Stimulated activated CD8-positive, alpha-beta memory T cell treated with anti-CD3 and anti-CD28 coated beads, Interleukin-2, amount 100 ng/mL, for 1 hour (primary cell): Measurements from ENCODE around the gene LRRC17.
"Not testable (repeated sequence)": the region's sequence is repeated elsewhere in the genome, so short reads cannot be mapped to it uniquely, and the experiment has no call there.

Source experiments
- DNase-seq, 2 donors: peaks; one replicate each; pipeline ENCODE4 v3.0.0-alpha.2; 2020; ENCODE audit warnings: low read depth in 2 of 2

The LRRC17 gene

GRCh38 chr7:102897211-102897631 lies 15.6 kb upstream of the LRRC17 start:
- no peak for DNase-seq

GRCh38 chr7:102897856-102898531 lies 14.8 kb upstream of the LRRC17 start:
- DNase-seq = no peak

- DNase-seq = no peak
These were observed 14.3 kb upstream of the LRRC17 start for GRCh38 chr7:102898532-102898859.

- DNase-seq = not testable (repeated sequence)
These were observed 10.7 kb upstream of the LRRC17 start for GRCh38 chr7:102902052-102902451.

- DNase-seq = not testable (repeated sequence)
These were observed 9.2 kb upstream of the LRRC17 start for GRCh38 chr7:102903576-102903975.

GRCh38 chr7:102908676-102909075 lies 4.1 kb upstream of the LRRC17 start:
- DNase-seq = no peak

- DNase-seq = no peak
These were observed 1.0 kb downstream of the LRRC17 start for GRCh38 chr7:102913826-102914225.

GRCh38 chr7:102914585-102914984 lies 1.8 kb downstream of the LRRC17 start:
- no peak for DNase-seq

GRCh38 chr7:102916426-102916825 lies 3.6 kb downstream of the LRRC17 start:
- no peak for DNase-seq

GRCh38 chr7:102916881-102917280 lies 4.1 kb downstream of the LRRC17 start:
- DNase-seq = no peak

GRCh38 chr7:102917436-102918353 lies 4.9 kb downstream of the LRRC17 start:
- DNase-seq = no peak

GRCh38 chr7:102918845-102919244 lies 6.0 kb downstream of the LRRC17 start:
- no peak for DNase-seq

GRCh38 chr7:102925976-102926782 lies 13.4 kb downstream of the LRRC17 start:
- DNase-seq = no peak

GRCh38 chr7:102926783-102927140 lies 14.0 kb downstream of the LRRC17 start:
- DNase-seq = no peak

GRCh38 chr7:102927312-102927933 lies 14.6 kb downstream of the LRRC17 start:
- no peak for DNase-seq

GRCh38 chr7:102931757-102932156 lies 19.0 kb downstream of the LRRC17 start:
- DNase-seq = no peak

GRCh38 chr7:102933763-102934162 lies 21.0 kb downstream of the LRRC17 start:
- DNase-seq = no peak

- DNase-seq = no peak
These were observed 21.4 kb downstream of the LRRC17 start for GRCh38 chr7:102934239-102934638.

- DNase-seq = no peak
These were observed 21.9 kb downstream of the LRRC17 start for GRCh38 chr7:102934701-102935100.

- no peak for DNase-seq
These were observed 22.8 kb downstream of the LRRC17 start for GRCh38 chr7:102935450-102936115.

- DNase-seq = no peak
These were observed 25.9 kb downstream of the LRRC17 start for GRCh38 chr7:102938679-102939078.
